Mesenchymal stem cell (in vitro differentiated cells and primary cell): ENCODE data around the gene RPAP2.

ENCODE experiments used
- DNase-seq: peaks from one replicate; pipeline ENCODE4 v3.0.0-alpha.2; 2013
- H2AFZ ChIP-seq: one replicate; pipeline ENCODE4 v1.6.1; 2013; ENCODE audit warnings: low read depth, mild to moderate bottlenecking, control low read depth, inconsistent platforms, low read length, moderate library complexity
- H2AK5ac ChIP-seq: 2 replicates; pipeline ENCODE4 v1.6.1; 2013; ENCODE audit warnings: low read length, moderate library complexity, mild to moderate bottlenecking, inconsistent platforms; ENCODE audit not compliant: severe bottlenecking
- H2BK120ac ChIP-seq: one replicate; pipeline ENCODE4 v1.6.1; 2013; ENCODE audit warnings: low read depth, mild to moderate bottlenecking, inconsistent platforms, low read length, moderate library complexity
- H2BK12ac ChIP-seq, 2 experiments: one replicate each; pipeline ENCODE4 v1.6.1; 2013; ENCODE audit warnings: inconsistent platforms in 2 of 2, low read length in 2 of 2, mild to moderate bottlenecking in 2 of 2, moderate library complexity in 2 of 2, control low read depth in 1 of 2
- H2BK15ac ChIP-seq: one replicate; pipeline ENCODE4 v1.6.1; 2013; ENCODE audit warnings: mild to moderate bottlenecking, low read depth, inconsistent platforms; ENCODE audit not compliant: poor library complexity, severe bottlenecking
- H2BK5ac ChIP-seq: 2 replicates; pipeline ENCODE4 v1.6.1; 2013; ENCODE audit warnings: low read depth, mild to moderate bottlenecking, low read length, control low read depth, inconsistent platforms; ENCODE audit not compliant: poor library complexity, severe bottlenecking
- H3K14ac ChIP-seq, 2 experiments: one replicate each; pipeline ENCODE4 v1.6.1; 2013; ENCODE audit warnings: inconsistent platforms in 2 of 2, low read length in 2 of 2, control low read depth in 1 of 2, mild to moderate bottlenecking in 1 of 2, moderate library complexity in 1 of 2
- H3K18ac ChIP-seq, 2 experiments: one replicate each; pipeline ENCODE4 v1.6.1; 2013; ENCODE audit warnings: inconsistent platforms in 2 of 2, low read length in 2 of 2, control low read depth in 1 of 2, low read depth in 1 of 2, mild to moderate bottlenecking in 1 of 2
- H3K23ac ChIP-seq, 2 experiments: one replicate each; pipeline ENCODE4 v1.6.1; 2013; ENCODE audit warnings: inconsistent platforms in 2 of 2, low read length in 2 of 2, mild to moderate bottlenecking in 2 of 2, moderate library complexity in 2 of 2, control low read depth in 1 of 2
- H3K27ac ChIP-seq: 2 replicates; pipeline ENCODE4 v1.5.1; 2013; ENCODE audit warnings: mild to moderate bottlenecking, moderate library complexity, low read length, control low read depth, inconsistent platforms; ENCODE audit not compliant: poor library complexity, severe bottlenecking
- H3K27me3 ChIP-seq, 2 experiments: 2 replicates each; pipeline versions ENCODE4 v1.6.1 to v1.7.0; 2013; ENCODE audit warnings: low read length in 2 of 2, mild to moderate bottlenecking in 2 of 2, moderate library complexity in 2 of 2, control low read depth in 1 of 2, inconsistent platforms in 1 of 2; ENCODE audit not compliant: control insufficient read depth in 1 of 2, insufficient read depth in 1 of 2
- H3K36me3 ChIP-seq, 2 experiments: 2 replicates each; pipeline versions ENCODE4 v1.6.1 to v1.7.0; 2013; ENCODE audit warnings: low read length in 2 of 2, control low read depth in 1 of 2, inconsistent platforms in 1 of 2, low read depth in 1 of 2, mild to moderate bottlenecking in 1 of 2; ENCODE audit not compliant: insufficient read depth in 2 of 2, control insufficient read depth in 1 of 2
- H3K4ac ChIP-seq, 2 experiments: one replicate each; pipeline ENCODE4 v1.6.1; 2013; ENCODE audit warnings: inconsistent platforms in 2 of 2, low read length in 2 of 2, mild to moderate bottlenecking in 2 of 2, moderate library complexity in 2 of 2, control low read depth in 1 of 2, low read depth in 1 of 2
- H3K4me1 ChIP-seq: 2 replicates; pipeline ENCODE4 v1.6.1; 2013; ENCODE audit warnings: low read depth, low read length, control low read depth; ENCODE audit not compliant: control insufficient read depth, insufficient read depth
- H3K4me2 ChIP-seq: 2 replicates; pipeline ENCODE4 v1.6.1; 2013; ENCODE audit warnings: low read length, mild to moderate bottlenecking, inconsistent platforms; ENCODE audit not compliant: poor library complexity, severe bottlenecking
- H3K4me3 ChIP-seq, 2 experiments: 2 replicates each; pipeline versions ENCODE4 v1.5.1 to v1.7.0; 2013; ENCODE audit warnings: low read length in 2 of 2, mild to moderate bottlenecking in 2 of 2, control low read depth in 1 of 2, low read depth in 1 of 2; ENCODE audit not compliant: insufficient read depth in 1 of 2
- H3K79me1 ChIP-seq: replicated peaks from 2 replicates; pipeline ENCODE4 v1.6.1; 2013; ENCODE audit warnings: mild to moderate bottlenecking, control low read depth, low read length, inconsistent platforms; ENCODE audit not compliant: poor library complexity, severe bottlenecking
- H3K9ac ChIP-seq: 2 replicates; pipeline ENCODE4 v1.7.0; 2013; ENCODE audit warnings: mild to moderate bottlenecking, low read length, moderate library complexity
- H3K9me3 ChIP-seq: 2 replicates; pipeline ENCODE4 v1.7.0; 2013; ENCODE audit warnings: mild to moderate bottlenecking, low read length; ENCODE audit not compliant: control insufficient read depth
- H4K8ac ChIP-seq: one replicate; pipeline ENCODE4 v1.6.1; 2013; ENCODE audit warnings: inconsistent platforms, mild to moderate bottlenecking, low read length, moderate library complexity
- H4K91ac ChIP-seq: one replicate; pipeline ENCODE4 v1.6.1; 2013; ENCODE audit warnings: mild to moderate bottlenecking, low read length, inconsistent platforms
- WGBS: methylation state at CpG from one replicate; pipeline ENCODE4 v1.1.7; 2013; ENCODE audit warnings: mixed read lengths; 5-methylcytosine and 5-hydroxymethylcytosine counted together

The RPAP2 gene

DNA sequence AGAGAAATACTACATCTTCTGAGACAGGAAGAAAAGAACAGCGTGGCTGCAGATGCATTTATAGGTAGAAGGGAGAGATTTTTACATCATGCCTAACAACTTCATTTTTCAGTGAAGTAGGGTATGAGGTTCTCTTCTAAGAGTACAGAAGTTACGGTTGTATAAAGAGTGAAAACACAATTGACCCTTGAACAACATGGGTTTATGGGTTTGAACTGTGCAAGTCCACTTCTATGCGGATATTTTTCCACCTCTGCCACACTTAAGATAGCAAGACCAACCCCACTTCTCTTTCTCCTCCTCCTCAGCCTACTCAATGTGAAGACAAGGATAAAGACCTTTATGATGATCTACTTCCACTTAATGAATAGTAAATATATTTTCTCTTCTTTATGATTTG is 64.5 kb downstream of the RPAP2 start:
- no peak overlapping the region for H3K9ac ChIP-seq
- H2AFZ ChIP-seq = no peak overlapping the region
- WGBS = 100% methylated on average over 1 of the region's 3 CpGs
- no peak overlapping the region for H3K14ac ChIP-seq
- no peak overlapping the region for H3K27ac ChIP-seq
- no peaks in the 10 kb centered on the region for H3K79me1 ChIP-seq
- no peak for DNase-seq
- H4K8ac ChIP-seq = no peak overlapping the region
- H3K4me1 ChIP-seq = no peaks in the 10 kb centered on the region
- H2BK5ac ChIP-seq = no peak overlapping the region
- H2BK12ac ChIP-seq = no peak overlapping the region
- no peak overlapping the region for H3K4me2 ChIP-seq
- H3K27me3 ChIP-seq = no peaks in the 10 kb centered on the region
- H3K36me3 ChIP-seq = peaks cover 5 to 44% of the 10 kb centered on the region in 2 experiments
- H2BK120ac ChIP-seq = no peak overlapping the region
- H3K23ac ChIP-seq = no peak overlapping the region
- H3K4me3 ChIP-seq = no peak overlapping the region
- H3K18ac ChIP-seq = no peak overlapping the region
- H3K4ac ChIP-seq = no peak overlapping the region
- no peak overlapping the region for H2BK15ac ChIP-seq
- no peak overlapping the region for H2AK5ac ChIP-seq
- no peak overlapping the region for H4K91ac ChIP-seq
- no peaks in the 10 kb centered on the region for H3K9me3 ChIP-seq

- no peak overlapping the region for H3K4ac ChIP-seq
- no peak overlapping the region for H4K91ac ChIP-seq
- H3K9ac ChIP-seq = no peak overlapping the region
- H2BK12ac ChIP-seq = no peak overlapping the region
- no peak overlapping the region for H3K14ac ChIP-seq
- H3K4me3 ChIP-seq = no peak overlapping the region
- H4K8ac ChIP-seq = no peak overlapping the region
- no peak overlapping the region for H2AFZ ChIP-seq
- no peak overlapping the region for H3K27ac ChIP-seq
- no peak overlapping the region for H3K23ac ChIP-seq
- no peak overlapping the region for H2BK5ac ChIP-seq
- H2AK5ac ChIP-seq = no peak overlapping the region
- H3K9me3 ChIP-seq = no peaks in the 10 kb centered on the region
- H3K18ac ChIP-seq = no peak overlapping the region
- H3K4me1 ChIP-seq = no peaks in the 10 kb centered on the region
- no peaks in the 10 kb centered on the region for H3K79me1 ChIP-seq
- H3K36me3 ChIP-seq = peaks cover 6 to 46% of the 10 kb centered on the region in 2 experiments
- 97% methylated on average over 2 of the region's 4 CpGs for WGBS
- H2BK15ac ChIP-seq = no peak overlapping the region
- no peak for DNase-seq
- H3K4me2 ChIP-seq = no peak overlapping the region
- H2BK120ac ChIP-seq = no peak overlapping the region
- H3K27me3 ChIP-seq = no peaks in the 10 kb centered on the region
These were observed 66.7 kb downstream of the RPAP2 start for GRCh38 chr1:92365378-92366039.

DNA sequence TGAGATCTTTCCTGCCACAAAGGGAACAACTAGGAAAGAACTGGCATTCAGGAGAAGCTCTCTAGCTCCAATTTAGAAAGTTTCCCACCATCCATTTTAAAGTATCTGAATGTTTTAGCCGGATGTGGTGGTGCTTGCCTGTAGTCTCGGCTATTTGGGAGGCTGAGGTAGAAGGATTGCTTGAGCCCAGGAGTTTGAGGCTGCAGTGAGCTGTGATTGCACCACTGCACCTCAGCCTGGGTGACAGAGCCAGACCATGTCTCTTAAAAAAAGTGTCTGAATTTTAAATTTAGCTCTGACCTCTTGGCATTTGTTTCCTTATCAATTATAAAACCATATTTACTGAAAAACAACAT is 67.2 kb downstream of the RPAP2 start:
- Histone ChIP-seq H2AK5ac (no peak overlapping the region), H3K9ac (no peak overlapping the region), H3K4me2 (no peak overlapping the region), H4K8ac (no peak overlapping the region), H3K18ac (no peak overlapping the region), H3K23ac (no peak overlapping the region), H3K14ac (no peak overlapping the region), H3K27ac (no peak overlapping the region), H3K27me3 (no peaks in the 10 kb centered on the region), H2BK120ac (no peak overlapping the region), H3K79me1 (no peaks in the 10 kb centered on the region), H3K4me3 (no peak overlapping the region), H2BK5ac (no peak overlapping the region), H3K4ac (no peak overlapping the region), H2BK15ac (no peak overlapping the region), H3K4me1 (no peaks in the 10 kb centered on the region), H3K9me3 (no peaks in the 10 kb centered on the region), H2BK12ac (no peak overlapping the region), H3K36me3 (peaks cover 6 to 47% of the 10 kb centered on the region in 2 experiments), H2AFZ (no peak overlapping the region), H4K91ac (no peak overlapping the region)
- DNase-seq = no peak
- 100% methylated on average over 2 of the region's 2 CpGs for WGBS

- H2BK12ac ChIP-seq = no peak overlapping the region
- H3K14ac ChIP-seq = no peak overlapping the region
- H3K4ac ChIP-seq = no peak overlapping the region
- no peak overlapping the region for H3K9ac ChIP-seq
- no peak overlapping the region for H2AFZ ChIP-seq
- no peak overlapping the region for H3K27ac ChIP-seq
- peaks cover 6 to 51% of the 10 kb centered on the region in 2 experiments for H3K36me3 ChIP-seq
- no peak overlapping the region for H3K23ac ChIP-seq
- no peaks in the 10 kb centered on the region for H3K79me1 ChIP-seq
- H2BK120ac ChIP-seq = no peak overlapping the region
- no peaks in the 10 kb centered on the region for H3K4me1 ChIP-seq
- H3K9me3 ChIP-seq = no peaks in the 10 kb centered on the region
- H2AK5ac ChIP-seq = no peak overlapping the region
- no peak overlapping the region for H2BK15ac ChIP-seq
- H3K18ac ChIP-seq = no peak overlapping the region
- H2BK5ac ChIP-seq = no peak overlapping the region
- no peak overlapping the region for H3K4me2 ChIP-seq
- 97% methylated on average over 3 of the region's 3 CpGs for WGBS
- no peak overlapping the region for H4K8ac ChIP-seq
- no peak for DNase-seq
- no peak overlapping the region for H4K91ac ChIP-seq
- H3K27me3 ChIP-seq = no peaks in the 10 kb centered on the region
- no peak overlapping the region for H3K4me3 ChIP-seq
These were observed 68.6 kb downstream of the RPAP2 start for GRCh38 chr1:92367496-92367895.
